Activated T-cell treated with anti-CD3 and anti-CD28 coated beads, Interleukin-2, amount 50 U/mL, for 48 hours (primary cell): ENCODE measurements around the gene PXMP2.

Experiments
- DNase-seq, 2 experiments: peaks; one replicate each; pipeline ENCODE4 v3.0.0-alpha.2; 2020

PXMP2 gene

GRCh38 chr12:132695431-132695830 is 8.0 kb downstream of the PXMP2 start:
- DNase-seq = no peak

- no peak for DNase-seq
Measured at GRCh38 chr12:132698341-132698740, 11.0 kb downstream of the PXMP2 start.

- no peak for DNase-seq
Measured at GRCh38 chr12:132700212-132700822, 12.9 kb downstream of the PXMP2 start.

GRCh38 chr12:132702640-132703039 is 15.3 kb downstream of the PXMP2 start:
- DNase-seq = no peak

DNA sequence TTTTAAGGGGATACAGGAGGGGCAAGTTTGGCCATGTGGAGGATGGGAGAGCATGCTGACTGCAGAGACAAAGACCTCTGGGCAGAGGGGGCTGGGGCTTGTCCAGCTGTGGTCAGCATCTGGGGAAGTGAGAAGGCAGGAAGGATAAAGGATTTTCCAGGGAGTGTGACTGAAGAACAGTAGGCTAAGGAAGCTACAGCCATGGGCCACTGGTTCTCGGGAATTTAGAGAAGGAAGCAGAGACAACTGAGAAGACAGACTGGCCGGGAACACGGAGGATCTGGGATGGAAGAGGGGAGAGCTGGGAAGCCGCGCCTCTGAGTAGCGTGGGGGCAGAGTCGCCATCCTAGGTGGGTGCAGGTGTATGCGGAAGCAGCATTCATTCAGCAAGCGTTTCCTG is 16.3 kb downstream of the PXMP2 start:
- DNase-seq = no peak

DNA sequence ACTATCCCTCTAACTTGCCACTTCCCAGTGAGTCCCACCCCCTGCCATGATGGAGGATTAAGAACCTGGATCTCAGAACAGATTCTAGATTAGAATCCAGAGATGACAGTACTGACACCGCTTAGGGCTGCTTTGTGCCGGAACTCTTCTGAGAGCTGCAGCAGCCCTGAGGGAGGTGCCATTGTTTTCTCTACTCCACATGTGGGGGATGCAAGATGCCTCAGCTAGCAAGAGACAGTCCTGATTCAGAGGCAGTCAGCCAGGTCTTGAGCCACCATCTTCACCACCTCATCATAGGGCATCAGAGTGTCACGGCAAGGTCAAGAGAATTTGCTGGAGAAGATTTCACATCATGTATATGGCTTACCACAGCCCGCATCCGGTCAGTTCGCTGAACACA is 19.9 kb downstream of the PXMP2 start:
- DNase-seq = no peak

- DNase-seq = no peak
Measured at GRCh38 chr12:132708150-132708549, 20.8 kb downstream of the PXMP2 start.

DNA sequence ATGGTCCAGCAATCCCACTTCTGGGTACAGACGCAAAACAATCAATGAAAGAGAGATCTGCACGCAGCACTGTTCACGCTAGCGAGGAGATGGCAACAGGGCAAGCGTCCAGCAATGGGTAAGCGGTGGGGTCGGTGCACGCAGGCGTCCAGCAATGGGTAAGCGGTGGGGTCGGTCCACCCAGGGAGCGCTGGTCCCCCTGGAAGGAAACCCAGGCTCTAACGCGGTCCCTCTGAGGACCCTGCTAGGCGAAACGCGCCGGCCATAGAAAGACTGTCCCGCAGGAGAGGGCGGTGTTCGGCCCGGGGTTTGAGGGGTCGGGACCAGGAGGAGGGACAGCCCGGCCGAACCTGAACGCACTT is 22.6 kb downstream of the PXMP2 start:
- peak in 1 of 2 experiments; percentile 40 for DNase-seq

DNA sequence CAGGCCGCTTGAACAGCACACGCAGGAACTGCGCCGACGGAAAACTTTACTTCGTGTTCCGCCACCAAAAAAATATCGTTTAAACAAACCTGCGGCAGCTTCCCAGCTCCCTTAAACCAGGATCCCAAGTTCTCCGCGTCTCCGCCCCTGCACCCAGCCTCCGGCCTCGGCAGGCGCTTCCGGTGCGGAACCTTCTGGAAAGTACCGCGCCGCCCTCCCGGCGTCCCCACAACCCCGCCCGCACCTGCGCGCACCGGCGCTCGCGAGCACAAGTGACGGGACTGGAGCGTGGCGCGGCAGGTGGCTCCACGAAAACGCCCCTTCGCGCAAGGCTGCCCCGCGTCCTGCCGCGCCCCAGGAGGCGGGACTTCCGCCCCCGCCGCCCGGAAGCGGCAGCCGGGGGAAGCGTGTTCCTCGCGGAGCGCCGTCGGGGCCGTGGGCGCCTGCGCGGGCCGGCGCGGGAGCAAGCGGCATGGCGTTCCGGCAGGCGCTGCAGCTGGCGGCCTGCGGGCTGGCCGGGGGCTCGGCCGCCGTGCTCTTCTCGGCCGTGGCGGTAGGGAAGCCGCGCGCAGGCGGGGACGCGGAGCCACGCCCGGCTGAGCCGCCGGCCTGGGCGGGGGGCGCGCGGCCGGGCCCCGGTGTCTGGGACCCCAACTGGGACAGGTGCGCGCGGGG is 23.2 kb downstream of the PXMP2 start, which contains the start of gene PGAM5:
TSS of gene PGAM5 (plus strand) at position 438 of the 675 bp plus-strand sequence. CDS start at position 473, 35 bp downstream.
- peak; percentile 88 to 90 for DNase-seq

DNA sequence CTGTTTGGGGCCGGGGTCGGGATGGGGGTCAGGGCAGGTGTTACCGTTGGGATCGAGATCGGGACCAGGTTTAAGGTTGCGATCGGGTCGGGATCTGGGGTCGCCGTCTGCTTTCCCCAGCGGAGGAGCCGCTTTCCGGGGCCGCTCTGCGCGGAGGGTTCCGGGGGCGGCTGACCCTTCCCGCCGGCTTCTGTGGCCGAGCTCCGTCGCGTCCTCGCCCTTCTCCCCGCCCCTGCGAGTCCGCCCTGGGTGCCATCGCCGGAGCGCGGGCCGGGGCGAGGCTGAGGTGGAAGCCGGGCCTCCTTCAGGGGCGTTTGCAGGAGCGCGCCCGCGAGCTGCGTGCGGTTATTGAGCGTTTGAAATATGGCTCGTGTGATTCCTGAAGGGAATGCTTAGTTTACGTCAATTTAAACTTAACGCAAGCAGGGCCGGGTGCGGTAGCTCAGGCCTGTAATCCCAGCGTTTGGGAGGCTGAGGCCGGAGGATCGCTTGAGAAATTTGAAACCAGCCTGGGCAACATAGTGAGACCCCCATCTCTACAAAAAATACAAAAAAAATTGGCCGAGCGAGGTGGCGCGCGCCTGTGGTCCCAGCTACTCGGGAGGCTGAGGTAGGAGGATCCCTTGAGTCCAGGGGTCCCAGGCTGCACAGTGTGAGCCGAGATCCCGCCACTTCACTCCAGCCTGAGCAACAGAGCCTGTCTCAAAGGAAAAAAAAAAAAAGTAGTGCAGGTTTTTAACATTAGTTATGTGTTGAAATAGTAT is 23.9 kb downstream of the PXMP2 start:
- peak; percentile 48 to 59 for DNase-seq

DNA sequence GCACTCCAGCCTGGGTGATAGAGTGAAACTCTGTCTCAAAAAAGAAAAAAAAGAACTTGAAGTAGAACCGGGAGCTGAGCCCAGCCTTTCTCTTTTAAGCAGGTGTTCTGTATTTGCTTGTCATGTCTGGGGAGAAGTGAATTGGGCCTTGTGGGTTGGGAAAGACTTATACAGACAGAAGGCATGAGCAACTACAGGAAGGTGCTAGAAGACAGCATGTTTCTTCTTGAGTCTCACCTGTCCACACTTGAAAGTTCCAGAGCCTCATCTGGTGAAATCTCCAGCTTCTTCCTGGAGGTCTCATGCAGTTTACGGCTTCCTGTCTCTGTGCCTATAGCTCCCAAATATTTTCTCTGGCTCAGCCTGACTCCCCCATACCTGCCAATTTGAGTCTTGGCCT is 25.7 kb downstream of the PXMP2 start:
- DNase-seq = no peak

DNA sequence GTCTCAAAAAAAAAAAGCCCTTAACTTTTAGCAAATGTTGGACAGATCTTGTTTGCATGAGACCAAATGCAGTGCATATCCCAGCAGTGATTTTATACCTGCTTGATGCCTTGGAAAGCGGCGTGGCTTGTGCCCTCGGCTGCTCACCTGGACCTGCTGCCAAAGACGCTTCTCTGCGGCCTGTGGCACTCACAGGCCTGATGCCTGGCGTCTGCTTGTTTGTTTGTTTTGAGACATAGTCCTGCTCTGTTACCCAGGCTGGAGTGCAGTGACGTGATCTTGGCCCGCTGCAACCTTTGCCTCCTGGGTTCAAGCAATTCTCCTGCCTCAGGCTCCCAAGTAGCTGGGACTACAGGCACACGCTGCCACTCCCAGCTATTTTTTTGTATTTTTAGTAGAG is 28.5 kb downstream of the PXMP2 start:
- no peak for DNase-seq

DNA sequence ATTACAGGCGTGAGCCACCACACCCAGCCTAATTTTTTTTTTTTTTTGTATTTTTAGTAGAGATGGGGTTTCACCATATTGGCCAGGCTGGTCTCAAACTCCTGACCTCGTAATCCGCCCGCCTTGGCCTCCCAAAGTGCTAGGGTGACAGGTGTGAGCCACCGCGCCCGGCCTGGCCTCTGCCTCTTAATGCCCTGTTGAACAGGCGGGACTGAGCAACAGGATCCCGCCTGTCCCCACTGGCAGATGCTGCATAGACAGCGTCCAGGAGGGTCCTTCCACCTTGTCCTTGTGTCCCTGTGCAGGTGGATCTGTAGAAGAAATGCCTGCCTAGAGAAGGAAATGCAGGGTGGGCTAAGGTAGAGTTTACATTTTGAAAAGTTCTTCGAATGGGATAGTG is 29.0 kb downstream of the PXMP2 start:
- DNase-seq = no peak

DNA sequence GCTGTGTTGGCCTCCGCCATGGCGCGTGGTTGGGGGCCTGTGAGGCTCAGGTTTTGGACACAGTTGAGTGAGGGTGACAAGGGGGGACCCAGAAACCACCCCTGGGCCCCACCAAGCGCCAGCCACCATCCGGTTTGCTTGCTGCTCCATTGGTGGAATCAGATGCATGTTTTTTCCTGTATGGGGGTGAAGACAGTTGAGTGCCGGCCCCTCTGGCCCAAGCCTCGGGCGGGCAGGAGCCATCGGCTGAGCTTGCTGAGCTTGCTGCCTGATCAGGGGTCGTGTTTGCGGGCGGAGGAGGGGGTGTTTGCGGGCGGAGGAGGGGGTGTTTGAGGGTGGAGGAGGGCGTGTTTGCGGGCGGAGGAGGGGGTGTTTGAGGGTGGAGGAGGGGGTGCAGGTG is 29.6 kb downstream of the PXMP2 start:
- no peak for DNase-seq

GRCh38 chr12:132717531-132718387 is 30.4 kb downstream of the PXMP2 start:
- no peak for DNase-seq

- DNase-seq = no peak
Measured at GRCh38 chr12:132718644-132719043, 31.3 kb downstream of the PXMP2 start.

DNA sequence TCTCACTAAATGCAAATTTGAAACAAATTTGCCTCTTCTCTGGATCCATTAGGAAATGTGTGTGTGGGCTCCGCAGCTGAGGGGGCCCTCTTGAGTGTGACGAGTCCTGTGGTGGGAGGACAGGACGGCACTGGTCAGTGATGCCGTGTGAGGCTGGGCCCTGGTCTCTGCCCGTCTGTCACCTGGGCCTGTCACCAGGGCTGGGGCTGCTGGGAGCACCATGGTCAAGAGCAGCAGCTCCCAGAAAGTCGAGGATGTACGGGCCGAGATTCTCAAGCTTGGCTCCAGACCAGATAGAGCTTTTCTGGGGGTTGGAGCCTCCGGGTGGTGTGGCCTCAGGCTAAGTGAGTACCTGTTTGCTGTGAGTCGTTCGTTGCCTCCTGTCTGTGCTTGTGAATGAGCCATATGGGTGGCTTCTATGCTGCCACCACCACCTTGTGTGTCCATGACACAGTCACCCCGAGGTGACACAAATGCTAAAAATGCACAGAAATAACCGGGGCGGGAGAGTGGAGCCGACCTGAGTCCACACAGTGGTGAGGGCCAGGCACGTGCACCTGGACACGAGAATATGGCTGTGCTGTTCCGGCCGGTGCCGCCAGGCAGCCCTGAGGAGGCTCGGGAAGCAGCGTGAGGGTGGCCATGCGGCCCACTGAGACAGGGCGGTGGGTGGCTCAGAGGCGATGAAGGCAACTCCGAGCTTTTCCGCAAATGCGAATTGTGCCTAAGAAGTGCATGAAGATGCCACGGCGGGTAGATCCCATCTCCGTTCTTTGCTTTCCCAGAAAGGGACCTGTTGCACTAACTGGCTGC is 32.0 kb downstream of the PXMP2 start:
- no peak for DNase-seq

DNA sequence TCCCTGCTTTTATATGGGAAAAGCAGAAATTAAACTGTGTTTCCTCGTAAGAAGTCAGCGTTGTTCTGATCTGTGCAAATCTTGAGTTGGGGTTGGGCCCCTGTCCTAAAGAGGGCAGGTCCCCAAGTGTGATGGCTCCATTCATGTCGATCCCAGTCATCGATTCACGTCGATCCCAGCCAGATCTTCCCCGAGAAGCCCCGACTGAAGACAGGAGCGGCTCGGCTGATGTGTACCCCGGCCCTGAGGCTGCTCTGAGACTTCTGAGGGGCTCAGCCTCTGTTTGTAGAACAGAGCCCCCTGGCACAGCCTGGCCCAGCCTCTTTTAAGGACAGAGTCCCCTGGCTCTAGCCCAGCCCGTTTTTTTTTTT is 32.6 kb downstream of the PXMP2 start:
- DNase-seq = no peak

- no peak for DNase-seq
Measured at GRCh38 chr12:132720606-132721345, 33.4 kb downstream of the PXMP2 start.

- no peak for DNase-seq
Measured at GRCh38 chr12:132723015-132723763, 35.8 kb downstream of the PXMP2 start.

GRCh38 chr12:132723764-132724140 is 36.4 kb downstream of the PXMP2 start:
- DNase-seq = no peak
